Cardiac septum (tissue), 1 donor: ENCODE results near the gene RFX7. TPM values are rescaled to one million over a fixed set of nuclear protein-coding genes. Genes with fewer than 3 reads are reported as not detected.

Source experiments
- DNase-seq: peaks from one replicate; pipeline ENCODE4 v3.0.0-alpha.2; 2020; ENCODE audit warnings: low spot score
- intact Hi-C: fragments of 100-400 bp; cut with DNase I; formaldehyde crosslinking; loops from one replicate; pipeline ENCODE4 v1.14.0; 2022
- total RNA-seq: library from RNA; stranded (reverse); fragmentation: NEBNext Ultra II Directional; extraction: Animal tissue kit (Norgen Biotek cat#: 25700); gene quantifications from one replicate; pipeline ENCODE4 v1.2.1, GENCODE V29; 2021
- donor health status: DM: no; HTN: no; CAD: no.

Gene RFX7
- total RNA-seq, 1 donor from 2014 or later, result 10.1 TPM

DNA sequence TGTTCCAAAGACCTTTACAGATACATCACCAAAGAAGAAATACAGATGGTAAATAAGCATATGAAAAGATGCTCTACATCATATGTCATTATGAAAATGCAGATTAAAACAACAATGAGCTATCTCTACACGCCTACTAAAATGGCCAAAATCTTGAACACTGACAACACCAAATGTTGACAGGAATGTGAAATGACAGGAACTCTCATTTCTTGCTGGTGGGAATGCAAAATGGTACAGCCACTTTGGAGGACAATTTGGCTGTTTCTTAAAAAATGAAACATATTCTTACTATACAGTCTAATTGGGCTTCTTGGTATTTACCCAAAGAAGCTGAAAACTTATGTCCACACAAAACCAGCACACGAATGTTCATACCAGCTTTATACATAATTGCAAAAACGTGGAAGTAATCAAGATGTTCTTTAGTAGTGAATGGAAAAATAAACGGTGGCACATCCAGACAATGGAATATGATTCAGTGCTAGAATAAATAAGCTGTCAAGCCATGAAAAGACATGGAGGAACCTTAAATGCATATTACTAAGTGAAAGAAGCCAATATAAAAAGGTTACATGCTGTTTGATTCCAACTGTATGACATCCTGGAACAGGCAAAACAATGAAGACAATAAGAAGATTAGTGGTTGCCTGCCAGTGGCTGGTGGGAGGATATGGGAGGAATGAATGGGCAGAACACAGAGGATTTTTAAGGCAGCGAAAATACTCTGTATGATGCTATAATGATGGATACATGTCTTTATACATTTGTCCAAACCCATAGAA, 169.0 kb downstream of the RFX7 start:
- DNase-seq, result no peak
- intact Hi-C loops, result no loop called here

GRCh38 chr15:56064152-56064551, 179.5 kb downstream of the RFX7 start:
- no peak for DNase-seq

DNA sequence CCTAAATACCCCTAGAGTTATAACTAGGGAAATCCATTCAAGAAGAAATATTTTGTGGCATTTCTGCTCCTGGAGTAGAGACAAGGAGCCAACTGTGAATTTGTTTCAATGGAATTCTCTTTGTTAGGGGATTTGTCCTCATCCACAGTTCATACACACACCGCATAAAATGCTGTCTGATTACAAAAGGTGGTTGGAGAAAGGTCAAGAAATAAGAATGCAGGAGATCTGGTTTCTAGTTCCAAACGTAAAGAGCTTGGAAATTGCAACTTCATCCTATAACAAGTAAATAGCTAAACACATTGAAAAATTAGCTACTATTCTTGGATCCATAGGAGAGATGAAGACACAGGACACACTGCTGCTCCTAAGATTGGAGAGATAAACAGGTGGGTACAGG, 184.0 kb downstream of the RFX7 start:
- intact Hi-C loops, result no loop called here
- no peak for DNase-seq

More at GRCh38 chr15:56064152-56064551, 179.5 kb downstream of the RFX7 start:
- intact Hi-C loops, result no loop called here

DNA sequence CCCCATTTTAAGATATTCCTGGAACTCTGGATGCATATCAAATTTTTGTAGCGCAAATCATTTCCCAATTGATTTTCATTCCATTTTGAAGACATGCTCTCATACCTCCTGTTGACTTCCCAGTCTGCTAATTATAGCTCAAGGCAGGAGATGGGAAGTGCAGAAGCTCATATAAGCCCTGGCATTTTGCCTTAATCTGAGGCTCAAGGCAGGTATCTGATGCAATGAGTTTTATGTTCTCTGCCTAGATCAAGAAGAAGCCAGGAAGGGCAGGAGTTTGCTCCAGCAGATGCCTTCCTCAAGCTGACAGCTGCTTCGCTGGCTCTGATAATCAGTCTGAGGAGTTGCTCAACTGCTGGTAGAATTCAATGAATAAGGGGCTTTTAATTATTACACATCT, 184.7 kb downstream of the RFX7 start:
- intact Hi-C loops, result no loop called here
- no peak for DNase-seq

GRCh38 chr15:56056626-56057025, 187.1 kb downstream of the RFX7 start:
- intact Hi-C loops, result no loop called here
- DNase-seq, result no peak

GRCh38 chr15:56053046-56053400, 190.7 kb downstream of the RFX7 start:
- no peak for DNase-seq
- intact Hi-C loops, result loop anchor here (5.0 kb wide), 2 partner anchors 61 to 406 kb away; partner anchors contain the start of gene NEDD4

DNA sequence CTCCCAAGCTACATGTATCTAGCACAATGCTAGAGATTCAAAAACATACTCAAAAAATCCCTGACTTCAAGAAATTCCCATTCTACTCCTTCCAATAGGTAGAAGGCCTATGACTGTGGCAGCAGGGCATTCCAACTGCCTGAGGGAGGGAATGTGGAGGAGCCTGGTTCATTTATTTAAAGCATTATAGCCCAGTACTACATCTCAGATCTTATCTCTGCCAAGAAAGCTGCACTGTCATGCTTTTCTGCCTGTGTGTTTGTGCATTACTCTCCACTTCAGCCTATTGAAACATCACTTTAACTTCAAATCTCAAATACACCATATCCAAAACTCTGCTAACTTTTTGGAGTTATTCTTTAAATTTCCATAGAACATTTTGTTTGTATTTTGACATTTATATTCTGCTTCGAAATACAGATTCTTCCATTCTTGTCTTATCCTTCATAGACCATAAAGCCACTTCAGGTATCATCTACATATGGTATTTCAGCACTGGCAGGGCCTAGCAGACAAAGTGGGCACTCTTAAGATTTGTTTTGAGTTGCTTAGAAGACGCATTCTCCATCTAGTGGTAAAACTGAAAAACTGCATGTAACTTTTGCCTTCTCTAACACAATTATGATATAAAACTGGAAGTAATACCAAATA, 191.2 kb downstream of the RFX7 start:
- intact Hi-C loops, result loop anchor here (5.0 kb wide), 2 partner anchors 60 to 405 kb away; partner anchors contain the start of gene NEDD4
- DNase-seq, result no peak

DNA sequence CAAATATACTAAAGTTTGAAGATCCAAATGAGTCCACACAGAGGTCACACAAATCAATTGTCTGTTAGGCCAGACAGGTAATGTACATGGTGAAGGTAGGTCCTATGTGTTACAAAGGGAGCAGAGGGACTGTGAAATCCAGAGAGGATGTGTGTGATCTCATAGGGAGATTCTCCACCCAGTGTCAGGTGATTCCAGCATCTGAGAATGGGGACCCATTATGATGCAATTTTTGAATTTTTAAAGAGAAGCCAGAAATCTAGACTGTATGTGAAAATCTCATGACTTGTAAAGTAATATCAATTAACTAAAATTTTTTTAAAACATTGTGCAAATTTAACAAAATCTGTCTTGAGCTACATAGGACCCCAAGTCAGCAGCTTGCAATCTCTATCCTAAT, 192.0 kb downstream of the RFX7 start:
- intact Hi-C loops, result loop anchor here (5.0 kb wide), 2 partner anchors 59 to 404 kb away; partner anchors contain the start of gene NEDD4
- DNase-seq, result no peak

DNA sequence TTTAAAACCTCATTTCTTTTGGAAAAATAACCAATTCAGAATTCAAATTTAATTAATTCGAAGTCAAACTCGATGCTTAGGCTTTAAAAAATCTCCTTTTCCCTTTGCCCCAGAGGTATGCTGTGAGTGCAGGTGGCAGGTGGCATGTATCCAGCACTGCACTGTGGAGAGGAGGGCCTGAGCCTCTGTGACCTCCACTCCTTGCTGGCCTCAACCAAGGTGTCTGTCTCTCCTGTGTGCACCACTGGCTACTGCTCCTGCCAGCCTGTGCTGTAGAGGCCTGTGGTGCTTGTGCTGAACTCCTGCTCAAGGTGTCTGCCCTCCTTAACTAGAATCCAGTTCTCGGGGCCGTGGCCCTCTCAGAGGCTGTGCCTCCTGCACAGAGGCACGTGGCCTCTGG, 194.1 kb downstream of the RFX7 start:
- no peak for DNase-seq
- intact Hi-C loops, result no loop called here

DNA sequence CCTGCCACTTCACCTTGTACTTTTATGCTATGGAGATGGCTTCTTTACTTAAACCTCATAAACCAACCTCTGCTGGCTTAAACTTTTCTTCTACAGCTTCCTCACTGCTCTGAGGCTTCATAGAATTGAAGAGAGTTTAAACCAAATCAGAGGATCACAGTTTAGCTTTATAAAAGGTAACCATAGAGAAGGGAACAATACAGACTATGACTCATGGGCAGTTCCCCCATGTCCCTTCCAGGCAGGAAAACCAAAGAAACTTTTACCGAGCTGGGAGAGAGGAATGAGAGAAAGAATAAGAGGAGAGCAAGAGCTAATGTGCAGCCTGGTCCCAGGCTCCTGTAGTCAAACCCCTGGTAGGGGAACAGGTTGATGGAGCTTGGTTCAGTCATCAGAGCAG, 196.3 kb downstream of the RFX7 start:
- no peak for DNase-seq
- intact Hi-C loops, result no loop called here

DNA sequence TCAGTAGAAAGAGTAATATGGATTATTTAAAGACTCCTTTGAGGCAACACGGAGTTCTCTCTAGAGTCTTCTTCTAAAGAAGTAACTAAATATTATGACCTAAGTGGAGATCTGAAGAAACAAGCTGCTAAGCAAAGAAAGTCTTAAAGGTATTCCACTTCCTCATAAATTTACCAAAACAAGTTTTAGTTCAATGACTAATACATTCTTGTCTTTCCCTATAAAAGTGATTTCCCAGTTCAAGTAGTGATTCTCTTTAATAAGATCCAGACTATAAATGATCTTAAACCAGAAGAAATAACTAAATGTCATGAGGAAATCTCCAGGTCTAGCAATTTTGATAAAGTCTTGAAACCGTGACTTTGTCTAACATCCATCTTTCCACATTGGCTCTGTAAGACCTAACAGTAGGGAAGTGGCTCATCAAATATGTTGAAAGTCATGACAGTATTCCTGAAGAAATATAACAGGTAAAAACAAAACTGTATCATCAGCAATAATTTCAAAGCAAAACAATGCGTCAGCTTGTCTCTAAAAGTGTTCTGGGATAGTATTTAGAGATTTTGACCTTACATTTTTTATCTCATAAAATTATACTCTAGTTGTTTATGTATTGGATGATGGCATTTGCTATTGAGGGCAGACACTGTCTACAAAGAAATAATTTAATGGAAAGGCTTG, 198.5 kb downstream of the RFX7 start:
- no peak for DNase-seq

DNA sequence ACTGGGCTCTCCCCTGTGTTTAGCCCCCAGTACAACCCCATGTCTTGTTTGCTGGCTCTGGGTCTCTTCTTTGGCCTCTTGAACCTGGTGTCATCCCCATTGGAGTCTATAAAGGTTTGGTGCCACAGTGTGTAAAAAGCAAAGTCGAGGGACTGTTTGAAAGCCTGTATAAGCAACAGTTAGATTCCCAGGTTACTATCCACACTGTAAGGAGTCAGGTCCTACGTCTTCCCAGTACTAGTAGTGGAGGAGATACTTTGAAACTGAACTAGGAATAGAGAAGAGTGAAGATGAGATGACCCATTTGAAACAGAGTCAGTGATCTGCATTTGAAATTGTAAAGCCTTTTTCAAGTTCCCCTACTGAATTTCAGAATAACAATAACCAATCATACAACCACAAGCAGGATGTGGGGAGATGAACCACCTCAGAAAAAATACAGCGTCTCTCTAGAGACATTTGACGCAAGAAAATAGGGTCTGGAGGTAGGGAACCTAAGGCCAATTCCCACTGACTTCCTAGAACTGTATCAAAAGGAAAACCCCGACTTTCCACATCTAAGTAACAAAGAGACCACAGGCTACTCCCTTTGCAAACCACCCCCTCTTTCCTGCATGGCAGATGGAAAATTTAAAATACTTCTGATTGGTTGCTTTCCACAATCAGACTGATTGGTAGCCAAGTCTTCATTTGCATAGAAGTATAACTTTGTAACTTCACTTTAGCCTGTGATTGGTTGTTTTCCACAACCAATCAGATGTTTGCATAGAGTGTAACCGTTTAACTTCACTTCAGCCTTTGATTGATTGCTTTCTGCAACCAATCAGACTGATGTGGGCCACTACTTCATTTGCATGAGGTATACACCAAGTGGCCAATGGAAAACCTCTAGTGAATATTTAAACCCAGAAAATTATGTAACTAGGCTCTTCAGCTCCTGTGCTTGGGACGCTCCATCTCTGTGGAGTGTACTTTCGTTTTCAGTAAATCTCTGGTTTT, 200.4 kb downstream of the RFX7 start:
- intact Hi-C loops, result no loop called here
- DNase-seq, result no peak

More for the DNA sequence above, 198.5 kb downstream of the RFX7 start:
- intact Hi-C loops, result no loop called here

DNA sequence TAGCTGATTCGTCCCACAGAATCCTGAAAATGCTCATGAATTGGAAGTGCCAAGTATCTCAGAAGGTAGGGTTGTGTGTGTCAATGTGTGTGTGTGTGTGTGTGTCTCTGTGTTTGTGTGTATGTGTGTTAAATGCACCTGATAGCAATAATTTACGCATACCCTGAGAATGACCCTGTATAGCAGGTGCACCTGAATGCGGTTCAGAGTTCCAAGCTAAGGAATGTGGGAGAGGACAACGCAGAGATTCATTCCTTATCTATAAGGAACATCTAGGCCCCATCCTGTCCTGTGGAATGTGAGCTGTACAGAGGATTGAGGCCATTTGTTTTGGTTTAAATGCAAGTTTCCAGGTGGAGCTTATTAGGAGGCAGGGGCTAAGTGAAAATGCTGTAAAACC, 201.2 kb downstream of the RFX7 start:
- DNase-seq, result no peak
- intact Hi-C loops, result no loop called here

- no peak for DNase-seq
- intact Hi-C loops, result no loop called here
Measured at GRCh38 chr15:56042031-56042430, 201.6 kb downstream of the RFX7 start.

GRCh38 chr15:56040081-56041035, 203.3 kb downstream of the RFX7 start:
- no peak for DNase-seq
- intact Hi-C loops, result no loop called here

DNA sequence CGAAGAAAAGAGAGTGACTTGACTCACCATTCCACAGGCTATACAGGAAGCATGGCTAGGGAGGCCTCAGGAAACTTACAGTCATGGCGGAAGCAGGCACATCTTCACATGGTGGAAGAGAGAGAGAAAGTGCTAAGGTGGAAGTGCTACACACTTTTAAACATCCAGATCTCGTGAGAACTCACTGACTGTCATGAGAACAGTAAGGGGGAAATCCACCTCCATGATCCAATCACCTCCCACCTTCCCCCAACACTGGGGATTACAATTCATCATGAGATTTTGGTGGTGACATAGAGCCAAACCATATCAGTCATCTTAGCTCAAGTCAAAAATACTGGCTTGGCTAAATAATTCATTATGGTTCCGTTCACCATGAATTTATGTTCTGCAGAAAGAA, 205.0 kb downstream of the RFX7 start:
- intact Hi-C loops, result no loop called here
- DNase-seq, result no peak

DNA sequence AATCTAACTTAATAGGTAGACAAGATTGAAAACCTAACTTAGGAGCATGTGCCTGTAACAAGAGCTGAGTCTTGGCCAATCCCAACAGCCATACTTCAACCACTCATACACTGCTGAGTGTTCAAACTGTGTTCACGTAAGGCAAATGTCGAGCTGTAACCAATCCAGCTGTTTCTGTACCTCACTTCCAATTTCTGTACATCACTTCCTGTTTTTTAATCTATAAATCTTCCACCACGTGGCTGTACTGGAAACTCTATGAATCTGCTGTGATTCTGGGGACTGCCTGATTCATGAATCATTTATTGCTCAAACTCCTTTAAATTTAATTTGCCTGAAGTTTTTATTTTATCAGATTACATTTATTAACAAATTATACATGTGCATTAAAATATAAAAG, 205.7 kb downstream of the RFX7 start:
- no peak for DNase-seq
- intact Hi-C loops, result no loop called here
